ENCODE measurements around the gene SPINK13.
"Not testable (repeated sequence)": the region's sequence is repeated elsewhere in the genome, so short reads cannot be mapped to it uniquely, and the experiment has no call there.

Gene SPINK13

GRCh38 chr5:148314187-148314586, 45.6 kb downstream of the SPINK13 start:
- Histone ChIP-seq H3K4me3 (no peak overlapping the region), H3K27me3 (no peaks in the 10 kb centered on the region), H3K27ac (no peak overlapping the region), H3K36me3 (no peaks in the 10 kb centered on the region), H3K9me3 (no peaks in the 10 kb centered on the region), H3K4me1 (no peaks in the 10 kb centered on the region)
- no peak for TF ChIP-seq CTCF (IDR thresholded peaks at IDR 0.05)
- intact Hi-C loops (cut with DNase I; ENCODE audit: low total_unique reads) = no loop called here
- no peak for DNase-seq

- Histone ChIP-seq H3K36me3 (no peaks in the 10 kb centered on the region), H3K27ac (no peak overlapping the region), H3K4me3 (no peak overlapping the region), H3K27me3 (no peaks in the 10 kb centered on the region), H3K9me3 (no peaks in the 10 kb centered on the region), H3K4me1 (no peaks in the 10 kb centered on the region)
- DNase-seq = no peak
- no peak for TF ChIP-seq CTCF (IDR thresholded peaks at IDR 0.05)
- intact Hi-C loops (cut with DNase I; ENCODE audit: low total_unique reads) = no loop called here
These were observed 46.1 kb downstream of the SPINK13 start for GRCh38 chr5:148314731-148315130.

- intact Hi-C loops (cut with DNase I; ENCODE audit: low total_unique reads); H3K36me3 ChIP-seq; H3K9me3 ChIP-seq; DNase-seq; H3K27ac ChIP-seq; H3K4me1 ChIP-seq; H3K27me3 ChIP-seq; H3K4me3 ChIP-seq: not testable (repeated sequence)
These were observed 51.7 kb downstream of the SPINK13 start for GRCh38 chr5:148320011-148320963.

GRCh38 chr5:148333262-148333849, 64.8 kb downstream of the SPINK13 start:
- TF ChIP-seq CTCF (IDR thresholded peaks at IDR 0.05) = no peak
- Histone ChIP-seq H3K27me3 (no peaks in the 10 kb centered on the region), H3K9me3 (peaks cover 0 to 7% (median 0%) of the 10 kb centered on the region in 3 donors), H3K27ac (no peak overlapping the region), H3K4me3 (no peak overlapping the region), H3K36me3 (no peaks in the 10 kb centered on the region), H3K4me1 (no peaks in the 10 kb centered on the region)
- intact Hi-C loops (cut with DNase I; ENCODE audit: low total_unique reads) = no loop called here
- no peak for DNase-seq

GRCh38 chr5:148335259-148335658, 66.7 kb downstream of the SPINK13 start, which contains the start of gene SPINK9:
Gene SPINK9 (plus strand): TSS chr5:148335559. CDS start chr5:148335614, 55 bp downstream.
- intact Hi-C loops (cut with DNase I; ENCODE audit: low total_unique reads) = no loop called here
- Histone ChIP-seq H3K4me1 (no peaks in the 10 kb centered on the region), H3K27ac (no peak within 1 kb of the TSS), H3K9me3 (peaks cover 0 to 7% (median 0%) of the 10 kb centered on the region in 3 donors), H3K4me3 (no peak within 1 kb of the TSS), H3K36me3 (no peaks in the 10 kb centered on the region), H3K27me3 (no peaks in the 10 kb centered on the region)
- no peak for DNase-seq
- TF ChIP-seq CTCF (IDR thresholded peaks at IDR 0.05) = no peak

Measured in tibial artery (tissue), 4 donors.